8988T (cell line): ENCODE results near the gene MGAT4A.
"Not testable (repeated sequence)": the region's sequence is repeated elsewhere in the genome, so short reads cannot be mapped to it uniquely, and the experiment has no call there.

Source experiments
- DNase-seq: peaks from one replicate; pipeline ENCODE4 v3.0.0; 2011

Gene MGAT4A

DNA sequence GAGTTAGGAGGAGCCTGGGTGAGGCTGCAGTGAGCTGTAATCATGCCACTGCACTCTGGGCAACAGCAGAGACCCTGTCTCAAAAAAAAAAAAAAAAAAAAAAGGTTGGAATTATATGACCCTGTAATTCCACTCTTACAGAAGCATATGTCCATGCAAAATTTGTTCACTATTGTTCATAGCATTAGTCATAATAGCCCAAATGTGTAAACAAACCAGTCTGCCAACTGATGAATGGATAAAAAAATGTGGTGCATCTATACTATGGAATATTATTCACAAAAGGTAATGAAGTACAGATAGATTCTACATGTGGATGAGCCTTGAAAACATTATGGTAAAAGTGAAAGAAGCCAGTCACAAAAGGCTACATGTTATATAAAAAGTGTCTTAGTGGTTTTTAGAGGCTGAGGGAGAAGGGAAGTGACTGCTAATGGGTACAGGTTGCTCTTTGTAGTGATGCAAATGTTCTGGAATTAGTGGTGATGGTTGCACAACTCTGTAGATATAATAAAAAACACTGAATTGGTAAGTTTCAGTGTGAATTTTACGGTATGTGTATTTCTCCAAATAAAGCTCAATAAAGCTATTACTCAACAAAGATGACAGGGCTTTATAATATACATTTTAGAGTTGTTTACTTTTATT is 132.0 kb downstream of the MGAT4A start:
- no peak for DNase-seq

GRCh38 chr2:98594665-98595064 is 136.3 kb downstream of the MGAT4A start:
- DNase-seq, result not testable (repeated sequence)

DNA sequence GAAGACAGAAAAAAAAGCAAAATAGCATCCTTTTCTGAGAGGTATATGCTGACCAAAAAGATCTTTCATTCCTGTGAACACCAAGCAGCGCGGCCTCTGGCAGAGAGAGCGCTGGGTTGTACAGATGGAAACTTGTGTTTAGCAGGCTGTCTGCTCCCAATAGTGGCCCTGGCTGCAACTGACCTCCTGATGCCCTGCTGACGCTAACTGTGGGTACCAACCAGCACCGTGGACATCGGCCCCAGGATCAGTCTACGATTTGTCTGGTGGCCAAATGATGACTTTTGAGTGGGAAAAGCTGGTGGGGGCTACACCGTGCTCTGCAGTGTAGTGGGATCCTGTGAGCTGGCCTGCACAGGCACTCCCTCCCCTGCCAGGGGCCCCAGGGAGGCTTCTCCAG is 138.4 kb downstream of the MGAT4A start:
- DNase-seq, result no peak

DNA sequence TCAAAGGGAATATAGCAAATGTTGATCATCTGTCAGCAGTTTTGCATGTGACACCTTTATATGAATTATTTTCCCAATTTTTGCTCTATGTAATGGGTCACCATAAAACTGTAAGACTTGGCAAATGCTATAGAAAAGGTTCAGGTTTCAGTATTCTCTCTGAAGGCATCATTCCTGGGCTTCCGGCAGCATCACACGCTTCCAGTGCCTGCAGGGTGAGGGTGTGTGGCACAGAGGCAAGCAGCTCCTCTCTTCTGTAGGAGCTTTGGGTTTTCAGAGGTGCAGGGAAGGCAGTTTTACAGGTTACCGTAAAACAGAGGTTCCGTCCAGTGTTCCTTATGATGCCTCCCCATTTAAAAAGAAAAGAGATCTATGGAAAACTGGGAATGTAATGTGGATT is 141.4 kb downstream of the MGAT4A start:
- no peak for DNase-seq

DNA sequence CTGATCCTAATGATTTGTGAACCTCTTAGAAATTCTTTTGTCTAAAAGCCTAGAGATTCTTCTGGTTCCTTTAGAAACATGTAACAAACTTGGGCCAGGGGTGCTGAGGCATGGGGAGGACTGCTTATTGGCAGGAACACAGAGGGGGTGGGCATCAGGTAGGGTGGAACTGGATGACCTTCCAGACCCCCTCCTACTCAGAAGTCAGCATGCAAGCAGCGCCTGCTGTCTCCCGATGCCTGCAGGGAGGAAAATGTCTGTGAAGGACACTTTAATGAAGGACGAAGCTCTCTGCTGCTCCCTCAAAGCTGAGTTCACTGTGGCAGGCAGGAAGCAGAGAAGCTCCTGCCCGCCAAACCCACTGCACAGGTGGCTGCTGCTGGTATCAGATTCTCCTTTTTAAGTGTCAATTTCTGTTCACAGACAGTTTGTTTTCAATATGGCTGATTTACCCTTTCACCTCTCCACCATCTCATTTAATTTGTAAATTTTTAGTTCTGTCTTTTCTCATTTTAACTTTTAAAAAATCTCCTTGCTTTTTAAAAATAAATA is 142.0 kb downstream of the MGAT4A start:
- no peak for DNase-seq

DNA sequence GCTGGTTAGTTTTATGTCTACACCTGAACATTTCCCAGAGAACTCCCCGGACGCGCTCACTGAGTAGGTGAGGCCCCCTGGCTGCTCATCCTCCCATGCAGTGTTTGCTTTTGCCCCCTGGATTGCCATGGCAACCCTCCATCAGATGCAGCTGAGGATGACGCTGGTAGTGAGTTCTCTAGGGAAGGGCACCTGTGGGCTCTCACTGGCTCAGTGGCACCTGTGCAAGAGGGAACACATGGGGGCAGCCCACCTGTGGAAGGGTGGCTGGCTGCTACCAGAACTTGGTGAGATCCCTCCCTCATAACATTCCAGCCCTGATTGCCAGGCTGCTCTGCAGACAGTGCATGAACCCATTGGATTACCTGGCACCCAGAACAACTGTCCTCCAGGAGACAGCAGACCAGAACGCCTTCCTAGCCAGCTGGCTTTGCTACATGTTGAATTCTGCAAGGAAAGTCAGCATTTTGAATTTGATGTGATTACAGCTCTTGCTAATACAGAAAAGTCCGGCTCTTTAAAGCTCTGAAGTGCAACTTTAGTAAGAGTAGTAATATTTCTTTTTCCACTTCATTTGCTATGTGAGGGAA is 144.3 kb downstream of the MGAT4A start:
- no peak for DNase-seq

- DNase-seq, result no peak
These were observed 145.5 kb downstream of the MGAT4A start for GRCh38 chr2:98585386-98585785.

DNA sequence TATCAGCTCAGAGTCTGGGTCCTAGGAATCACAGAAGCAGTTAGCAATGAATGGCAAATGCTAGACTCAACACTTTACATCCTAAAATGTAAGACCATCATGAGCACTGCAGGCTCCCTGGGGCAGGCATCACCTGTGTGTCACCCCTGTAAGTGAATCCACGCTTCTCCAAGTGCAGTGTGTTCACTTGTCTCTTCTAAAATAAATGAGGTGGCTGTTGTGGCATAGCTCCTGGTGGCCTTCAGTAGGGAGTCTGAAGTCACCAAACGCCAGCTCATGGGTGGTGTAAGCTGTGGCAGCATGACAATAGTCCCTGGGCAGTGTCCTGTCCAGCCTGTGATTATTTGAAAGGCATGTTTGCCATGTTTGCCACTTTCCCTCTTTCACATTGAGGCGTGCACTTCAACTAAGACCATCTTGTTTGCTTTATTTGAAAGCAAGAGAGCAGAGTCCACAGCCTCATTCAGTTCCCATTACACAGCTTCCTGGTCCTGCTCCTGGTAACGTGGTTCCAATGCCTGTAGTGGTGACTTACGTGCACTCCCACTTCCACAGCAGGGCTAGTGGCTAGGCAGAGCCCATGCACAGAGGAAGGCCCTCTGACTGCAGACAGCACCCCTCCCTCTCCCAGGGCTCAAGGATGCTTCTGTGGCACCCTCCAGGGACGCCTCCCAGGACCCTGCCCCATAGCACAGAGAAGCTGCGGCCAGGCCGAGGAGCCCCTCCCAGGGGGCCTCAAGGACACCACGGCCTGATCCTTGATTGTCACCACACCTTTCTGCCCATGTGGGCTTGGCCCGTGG is 146.9 kb downstream of the MGAT4A start:
- DNase-seq, result no peak

- no peak for DNase-seq
These were observed 147.7 kb downstream of the MGAT4A start for GRCh38 chr2:98583276-98583675.

- DNase-seq, result no peak
These were observed 148.4 kb downstream of the MGAT4A start for GRCh38 chr2:98582523-98582922.

DNA sequence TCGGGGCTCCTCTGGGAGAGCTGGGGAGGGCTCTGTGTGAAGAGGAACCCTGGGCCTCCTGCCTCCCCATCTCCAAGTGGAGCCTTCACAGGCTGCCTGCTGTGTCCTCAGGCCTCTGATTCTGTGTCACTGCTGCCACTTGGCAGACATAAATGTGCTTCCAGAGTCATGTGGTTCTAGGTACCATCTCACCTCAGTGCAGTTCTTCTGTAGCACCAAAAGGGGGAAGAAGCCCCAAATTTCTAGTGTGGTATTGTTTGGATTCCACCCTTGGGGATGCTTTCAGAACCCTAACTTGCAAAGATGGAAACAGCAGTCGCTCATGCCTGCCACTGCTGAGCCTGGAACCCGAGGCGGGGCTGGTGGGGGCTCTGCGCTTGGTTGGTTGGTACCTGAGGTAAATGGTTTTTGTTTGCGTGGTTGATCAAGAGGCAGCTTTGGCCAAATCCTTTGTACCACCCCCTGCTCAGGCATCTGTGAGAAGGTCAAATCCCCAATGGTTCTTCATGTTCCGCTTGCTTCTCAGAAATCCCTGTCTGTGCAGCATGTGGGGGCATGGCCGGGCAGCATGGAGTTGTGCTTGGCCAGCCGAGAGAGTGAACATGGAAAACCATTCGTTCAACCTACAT is 150.2 kb downstream of the MGAT4A start:
- no peak for DNase-seq

GRCh38 chr2:98579926-98580325 is 151.0 kb downstream of the MGAT4A start:
- no peak for DNase-seq

- DNase-seq, result no peak
These were observed 152.7 kb downstream of the MGAT4A start for GRCh38 chr2:98578231-98578630.

GRCh38 chr2:98577313-98577712 is 153.6 kb downstream of the MGAT4A start:
- no peak for DNase-seq

DNA sequence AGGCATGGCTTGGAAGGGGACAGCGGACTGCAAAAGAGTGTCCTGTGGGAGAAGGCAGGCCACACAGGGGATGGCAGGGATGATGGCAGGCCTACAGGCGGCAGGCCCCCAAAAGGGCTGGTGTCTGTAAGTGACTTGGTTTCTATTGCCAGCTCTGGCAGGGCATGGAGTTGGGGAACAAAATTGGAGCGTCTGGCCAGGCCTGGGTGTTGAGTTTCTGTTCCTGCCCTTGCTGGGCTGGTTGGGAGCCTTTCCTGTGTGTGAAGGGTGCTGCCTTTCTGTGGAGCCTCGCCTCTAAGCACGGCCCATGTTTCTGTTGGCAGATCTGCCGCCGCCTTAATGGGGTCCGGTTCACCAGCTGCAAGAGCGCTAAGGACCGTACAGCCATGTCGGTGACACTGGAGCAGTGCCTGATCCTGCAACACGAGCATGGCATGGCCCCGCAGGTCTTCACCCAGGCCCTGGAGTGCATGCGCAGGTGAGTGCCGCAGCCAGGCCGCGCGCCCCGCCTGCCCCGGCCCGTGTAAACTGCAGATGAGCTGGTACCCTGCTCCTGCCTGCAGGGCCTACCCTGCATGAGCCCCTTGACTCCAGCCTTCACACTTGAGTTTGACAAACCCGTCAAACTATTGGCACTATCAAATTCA is 154.1 kb downstream of the MGAT4A start:
- DNase-seq, result no peak

- DNase-seq, result no peak
These were observed 157.5 kb downstream of the MGAT4A start for GRCh38 chr2:98573426-98573825.

- DNase-seq, result no peak
These were observed 158.3 kb downstream of the MGAT4A start for GRCh38 chr2:98572676-98573075.

- no peak for DNase-seq
These were observed 158.7 kb downstream of the MGAT4A start for GRCh38 chr2:98572211-98572610.

DNA sequence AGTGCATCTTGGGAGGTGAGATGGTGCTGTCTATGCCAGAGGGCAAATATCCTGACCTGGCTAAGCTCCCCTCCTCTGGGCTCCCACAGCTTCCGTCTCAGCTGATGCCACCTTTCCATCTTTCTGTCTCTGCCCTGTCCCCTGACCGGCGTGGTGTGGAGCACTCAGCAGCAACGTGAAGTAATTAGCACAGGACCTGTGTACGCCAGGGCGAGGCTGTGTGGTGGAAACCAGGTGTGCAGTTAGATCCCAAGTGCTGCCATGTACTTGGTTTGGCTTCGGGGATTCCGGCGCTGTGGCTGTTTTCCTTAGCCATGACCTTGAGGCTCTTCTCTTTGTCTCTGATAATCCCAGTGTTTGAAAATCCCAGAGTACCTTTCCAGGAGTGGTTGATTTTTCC is 159.1 kb downstream of the MGAT4A start:
- DNase-seq, result no peak

DNA sequence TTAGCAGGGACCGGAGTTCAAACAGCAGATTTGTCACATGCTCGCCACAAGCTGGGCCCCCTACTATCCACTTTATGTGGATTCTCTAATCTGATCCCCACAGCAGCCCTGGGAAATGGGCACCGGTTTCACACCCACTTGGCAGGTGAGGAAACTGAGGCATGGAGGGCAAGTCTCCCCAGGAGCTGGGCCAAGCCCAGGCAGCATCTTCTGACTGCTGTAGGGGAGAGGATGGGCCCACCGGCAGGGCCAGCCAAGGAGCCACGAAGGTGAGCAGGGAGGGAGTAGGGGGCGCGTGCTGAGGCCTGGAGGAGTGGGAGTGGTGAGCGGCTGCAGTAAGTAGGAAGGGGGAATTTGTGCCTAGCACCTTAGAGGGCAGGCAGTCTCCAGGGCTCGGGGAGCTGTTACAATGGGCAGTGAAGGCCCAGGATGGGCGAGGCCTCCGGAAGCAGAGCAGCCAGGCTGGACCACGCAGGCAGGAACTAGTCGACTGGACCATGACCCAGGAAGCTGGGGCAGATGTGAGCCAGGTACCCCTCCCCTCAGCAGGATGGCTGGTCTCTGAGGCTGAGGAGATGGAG is 159.7 kb downstream of the MGAT4A start:
- DNase-seq, result no peak

- DNase-seq, result no peak
These were observed 160.6 kb downstream of the MGAT4A start for GRCh38 chr2:98570356-98570755.

DNA sequence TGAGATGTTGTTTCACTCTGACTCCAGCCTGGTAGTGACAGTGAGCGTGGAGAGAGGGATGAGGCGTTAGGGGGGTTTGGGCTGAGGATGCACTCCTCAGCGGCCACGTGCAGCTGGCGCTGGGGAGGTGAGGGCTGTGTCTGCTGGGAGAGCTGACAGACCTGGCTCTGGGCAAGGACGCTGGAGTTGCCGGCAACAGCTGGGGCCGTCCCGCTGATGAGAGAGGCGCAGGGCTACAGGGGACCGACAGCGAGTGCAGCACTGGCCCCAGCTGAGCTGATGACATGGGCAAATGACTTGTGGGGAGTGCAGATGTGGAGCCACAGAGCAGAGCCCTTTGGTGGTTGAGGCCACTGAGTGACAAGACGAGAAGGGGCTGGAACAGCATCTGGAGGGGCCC is 161.0 kb downstream of the MGAT4A start:
- DNase-seq, result no peak
